KMS-11 (cell line): ENCODE measurements around the gene IL1RAPL2.

ENCODE experiments used
- H2AFZ ChIP-seq: fragments of 200-600 bp; sonication (generic); 2 replicates; pipeline ENCODE4 v1.6.1; 2016; ENCODE audit warnings: antibody characterized with exemption, mixed run types, low read depth
- H3K27ac ChIP-seq: fragments of 200-600 bp; sonication (generic); 2 replicates; pipeline ENCODE4 v1.6.1; 2016; ENCODE audit warnings: mild to moderate bottlenecking, mixed run types
- H3K27me3 ChIP-seq: fragments of 200-600 bp; sonication (generic); 2 replicates; pipeline ENCODE4 v1.6.1; 2017; ENCODE audit warnings: mild to moderate bottlenecking, low read depth, mixed run types, moderate library complexity; ENCODE audit not compliant: insufficient read depth
- H3K36me3 ChIP-seq: fragments of 200-600 bp; sonication (generic); 2 replicates; pipeline ENCODE4 v1.6.1; 2017; ENCODE audit warnings: mild to moderate bottlenecking, mixed run types; ENCODE audit not compliant: insufficient read depth
- H3K4me1 ChIP-seq: fragments of 200-600 bp; sonication (generic); 2 replicates; pipeline ENCODE4 v1.6.1; 2016; ENCODE audit warnings: mild to moderate bottlenecking, low read depth, mixed run types; ENCODE audit not compliant: poor library complexity, severe bottlenecking
- H3K4me2 ChIP-seq: fragments of 200-600 bp; sonication (generic); 2 replicates; pipeline ENCODE4 v1.7.0; 2016; ENCODE audit warnings: mild to moderate bottlenecking, mixed run types
- H3K4me3 ChIP-seq: fragments of 200-600 bp; sonication (generic); IDR thresholded peaks from 2 replicates; pipeline ENCODE4 v1.6.1; 2017; ENCODE audit warnings: low read depth, low read length, mixed read lengths; ENCODE audit not compliant: insufficient read depth
- H3K79me2 ChIP-seq: fragments of 200-600 bp; sonication (generic); 2 replicates; pipeline ENCODE4 v1.6.1; 2016; ENCODE audit warnings: low read depth, mixed run types; ENCODE audit not compliant: insufficient read depth
- H3K9ac ChIP-seq: fragments of 200-600 bp; sonication (generic); 2 replicates; pipeline ENCODE4 v1.6.1; 2016; ENCODE audit warnings: mild to moderate bottlenecking, mixed run types
- H4K20me1 ChIP-seq: fragments of 200-600 bp; sonication (generic); 2 replicates; pipeline ENCODE4 v1.6.1; 2016; ENCODE audit warnings: mild to moderate bottlenecking, mixed run types; ENCODE audit not compliant: insufficient read depth
- CTCF ChIP-seq: fragments of 200-600 bp; sonication (generic); conservative IDR thresholded peaks from 2 replicates; pipeline ENCODE4 v1.6.1; 2017; ENCODE audit warnings: low read depth, mild to moderate bottlenecking, antibody characterized with exemption, low read length, moderate library complexity, mixed read lengths

IL1RAPL2 gene

GRCh38 chrX:105266456-105266855 lies 700.5 kb downstream of the IL1RAPL2 start:
- Histone ChIP-seq H3K4me1 (no peaks in the 10 kb centered on the region), H3K4me3 (no peak overlapping the region), H3K9ac (no peak overlapping the region), H4K20me1 (no peaks in the 10 kb centered on the region), H3K4me2 (no peak overlapping the region), H2AFZ (no peak overlapping the region), H3K36me3 (no peaks in the 10 kb centered on the region), H3K27ac (no peak overlapping the region), H3K79me2 (no peaks in the 10 kb centered on the region), H3K27me3 (no peaks in the 10 kb centered on the region)
- no peak for TF ChIP-seq CTCF

GRCh38 chrX:105267167-105267566 lies 701.2 kb downstream of the IL1RAPL2 start:
- no peak for TF ChIP-seq CTCF
- Histone ChIP-seq H3K4me2 (no peak overlapping the region), H4K20me1 (no peaks in the 10 kb centered on the region), H3K36me3 (no peaks in the 10 kb centered on the region), H3K27me3 (no peaks in the 10 kb centered on the region), H2AFZ (no peak overlapping the region), H3K9ac (no peak overlapping the region), H3K79me2 (no peaks in the 10 kb centered on the region), H3K4me3 (no peak overlapping the region), H3K27ac (no peak overlapping the region), H3K4me1 (no peaks in the 10 kb centered on the region)

GRCh38 chrX:105269386-105269785 lies 703.4 kb downstream of the IL1RAPL2 start:
- no peak overlapping the region for H3K9ac ChIP-seq
- no peak overlapping the region for H2AFZ ChIP-seq
- no peaks in the 10 kb centered on the region for H3K27me3 ChIP-seq
- H4K20me1 ChIP-seq = no peaks in the 10 kb centered on the region
- H3K4me3 ChIP-seq = no peak overlapping the region
- no peaks in the 10 kb centered on the region for H3K36me3 ChIP-seq
- no peak for TF ChIP-seq CTCF
- H3K27ac ChIP-seq = no peak overlapping the region
- H3K79me2 ChIP-seq = no peaks in the 10 kb centered on the region
- H3K4me2 ChIP-seq = no peak overlapping the region
- no peaks in the 10 kb centered on the region for H3K4me1 ChIP-seq

GRCh38 chrX:105273326-105273725 lies 707.3 kb downstream of the IL1RAPL2 start:
- H3K4me2 ChIP-seq = no peak overlapping the region

More at GRCh38 chrX:105273326-105273725, 707.3 kb downstream of the IL1RAPL2 start:
- Histone ChIP-seq H3K79me2 (no peaks in the 10 kb centered on the region), H4K20me1 (no peaks in the 10 kb centered on the region), H3K4me1 (no peaks in the 10 kb centered on the region), H3K27ac (no peak overlapping the region), H2AFZ (no peak overlapping the region), H3K27me3 (no peaks in the 10 kb centered on the region), H3K9ac (no peak overlapping the region), H3K4me3 (no peak overlapping the region), H3K36me3 (no peaks in the 10 kb centered on the region)
- no peak for TF ChIP-seq CTCF
